Kidney tubule cell (primary cell): ENCODE results near the gene CARD14.

Experiments used
- DNase-seq: peaks from one replicate; pipeline ENCODE4 v3.0.0-alpha.2; 2018; ENCODE audit warnings: low spot score

Gene CARD14

GRCh38 chr17:80210348-80211108 is 40.7 kb downstream of the CARD14 start:
- no peak for DNase-seq

- no peak for DNase-seq
Observed at GRCh38 chr17:80212109-80212508, 42.3 kb downstream of the CARD14 start.

GRCh38 chr17:80212511-80212910 is 42.7 kb downstream of the CARD14 start:
- no peak for DNase-seq

GRCh38 chr17:80212962-80213642 is 43.3 kb downstream of the CARD14 start:
- DNase-seq = no peak

- DNase-seq = no peak
Observed at GRCh38 chr17:80213643-80213975, 43.8 kb downstream of the CARD14 start.

- no peak for DNase-seq
Observed at GRCh38 chr17:80214012-80214877, 44.4 kb downstream of the CARD14 start.

- DNase-seq = no peak
Observed at GRCh38 chr17:80214878-80215210, 45.0 kb downstream of the CARD14 start.

GRCh38 chr17:80216473-80217456 is 46.9 kb downstream of the CARD14 start:
- DNase-seq = no peak

GRCh38 chr17:80217703-80218362 is 48.0 kb downstream of the CARD14 start:
- DNase-seq = no peak

- no peak for DNase-seq
Observed at GRCh38 chr17:80218391-80218790, 48.6 kb downstream of the CARD14 start.

GRCh38 chr17:80219013-80219762 is 49.4 kb downstream of the CARD14 start:
- peak; percentile 94 for DNase-seq

- no peak for DNase-seq
Observed at GRCh38 chr17:80219763-80220053, 49.9 kb downstream of the CARD14 start.

GRCh38 chr17:80220054-80220735 is 50.4 kb downstream of the CARD14 start, which contains the start of the genes SGSH and SLC26A11:
TSS of gene SGSH (minus strand) at chr17:80220333. CDS start at chr17:80220313, 20 bp downstream.
TSS of gene SLC26A11 (plus strand) at chr17:80220427. CDS start at chr17:80221561, 1,134 bp downstream.
- DNase-seq = peak; percentile 61

- no peak for DNase-seq
Observed at GRCh38 chr17:80220736-80221215, 50.9 kb downstream of the CARD14 start.

GRCh38 chr17:80221351-80222105 is 51.7 kb downstream of the CARD14 start:
- no peak for DNase-seq

- no peak for DNase-seq
Observed at GRCh38 chr17:80222376-80223141, 52.7 kb downstream of the CARD14 start.

GRCh38 chr17:80223142-80223815 is 53.4 kb downstream of the CARD14 start:
- DNase-seq = no peak
